ENCODE measurements around the gene STX10. TPM values are rescaled to one million over a fixed set of nuclear protein-coding genes. Genes with fewer than 3 reads are reported as not detected.
"Not testable (repeated sequence)": the region's sequence is repeated elsewhere in the genome, so short reads cannot be mapped to it uniquely, and the experiment has no call there.

Gene STX10
- 45.6 TPM for polyA plus RNA-seq (2013, experiment 1 of 2)
- polyA plus RNA-seq (2013, experiment 2 of 2), result 36.3 TPM

DNA sequence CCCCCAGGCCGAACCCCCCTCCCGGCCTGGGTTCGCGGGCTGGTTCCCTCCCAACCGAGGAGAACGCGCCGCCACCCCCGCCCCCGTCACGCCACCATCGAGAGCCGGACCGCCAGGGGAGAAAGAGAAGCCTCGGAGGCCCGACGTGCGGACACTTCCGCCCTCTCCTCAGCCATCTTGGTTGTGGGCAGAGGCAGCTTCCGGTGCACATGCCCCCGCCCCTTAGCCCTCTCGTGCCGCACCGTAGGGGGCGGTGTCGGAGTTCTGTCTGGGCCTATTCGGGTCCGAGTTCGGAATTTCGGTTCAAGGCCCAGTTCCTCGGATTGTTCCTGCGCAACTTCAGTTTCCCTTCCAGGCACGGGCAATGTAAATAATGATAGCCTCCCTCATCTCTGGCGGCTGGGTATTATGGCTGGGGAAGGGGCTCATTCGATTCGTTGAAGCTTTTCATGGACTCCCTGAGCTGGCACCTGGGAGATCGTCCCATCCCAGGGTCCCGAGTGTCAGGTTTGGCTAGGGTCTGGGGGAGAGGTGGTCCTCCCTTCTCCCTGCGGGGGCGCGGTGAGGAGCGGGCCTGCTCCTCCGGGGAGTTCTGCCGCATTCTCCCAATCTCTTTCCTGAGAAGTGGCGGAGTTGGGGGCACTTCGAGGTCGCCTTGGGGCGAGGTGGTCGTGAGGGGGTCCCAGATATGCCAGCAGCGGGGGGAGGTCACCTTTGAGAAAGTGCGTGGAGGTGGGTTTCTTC, at the start of gene STX10, which contains the start of gene IER2:
TSS of gene STX10 (minus strand) at position 189 of the 744 bp plus-strand sequence. CDS start 202 bp downstream, outside the sequence.
TSS of gene IER2 (plus strand) at position 225 of the 744 bp plus-strand sequence. CDS start 2,776 bp downstream, outside the sequence.
- H3K4me3 ChIP-seq (ENCODE audit: extremely low read depth, insufficient read depth, low read length, poor library complexity, severe bottlenecking), result peak within 1 kb of the TSS; percentile 99
- peaks cover 16% of the 10 kb centered on the region for H3K36me3 ChIP-seq (ENCODE audit: control insufficient read depth, insufficient read depth, low read length)
- peak within 1 kb of the TSS; percentile 91 for H3K27ac ChIP-seq (ENCODE audit: low read depth, low read length, severe bottlenecking)
- no peaks in the 10 kb centered on the region for H3K9me3 ChIP-seq (ENCODE audit: control insufficient read depth, low read length)
- H3K4me1 ChIP-seq (ENCODE audit: control insufficient read depth, insufficient read depth, low read length, poor library complexity, severe bottlenecking), result no peaks in the 10 kb centered on the region
- WGBS, 2 experiments (ENCODE audit: insufficient coverage in 2 of 2), result 0% methylated on average over 28 to 39 of the region's 51 CpGs

GRCh38 chr19:13198634-13199033, 48.5 kb upstream of the STX10 start:
- H3K36me3 ChIP-seq (ENCODE audit: control insufficient read depth, insufficient read depth, low read length), result no peaks in the 10 kb centered on the region
- H3K4me3 ChIP-seq (ENCODE audit: extremely low read depth, insufficient read depth, low read length, poor library complexity, severe bottlenecking), result no peak overlapping the region
- 89 to 96% methylated on average over 16 to 18 of the region's 18 CpGs for WGBS, 2 experiments (ENCODE audit: insufficient coverage in 2 of 2)
- H3K9me3 ChIP-seq (ENCODE audit: control insufficient read depth, low read length), result no peaks in the 10 kb centered on the region
- H3K4me1 ChIP-seq (ENCODE audit: control insufficient read depth, insufficient read depth, low read length, poor library complexity, severe bottlenecking), result no peaks in the 10 kb centered on the region
- H3K27ac ChIP-seq (ENCODE audit: low read depth, low read length, severe bottlenecking), result no peak overlapping the region

- Histone ChIP-seq H3K36me3 (ENCODE audit: control insufficient read depth, insufficient read depth, low read length) (no peaks in the 10 kb centered on the region), H3K4me1 (ENCODE audit: control insufficient read depth, insufficient read depth, low read length, poor library complexity, severe bottlenecking) (no peaks in the 10 kb centered on the region), H3K9me3 (ENCODE audit: control insufficient read depth, low read length) (no peaks in the 10 kb centered on the region), H3K4me3 (ENCODE audit: extremely low read depth, insufficient read depth, low read length, poor library complexity, severe bottlenecking) (no peak overlapping the region), H3K27ac (ENCODE audit: low read depth, low read length, severe bottlenecking) (no peak overlapping the region)
- WGBS, 2 experiments (ENCODE audit: insufficient coverage in 2 of 2), result 71 to 80% methylated on average over 9 to 10 of the region's 11 CpGs
Measured at GRCh38 chr19:13195678-13196077, 45.5 kb upstream of the STX10 start.

- Histone ChIP-seq H3K4me1 (ENCODE audit: control insufficient read depth, insufficient read depth, low read length, poor library complexity, severe bottlenecking) (no peaks in the 10 kb centered on the region), H3K36me3 (ENCODE audit: control insufficient read depth, insufficient read depth, low read length) (no peaks in the 10 kb centered on the region), H3K4me3 (ENCODE audit: extremely low read depth, insufficient read depth, low read length, poor library complexity, severe bottlenecking) (no peak overlapping the region), H3K9me3 (ENCODE audit: control insufficient read depth, low read length) (no peaks in the 10 kb centered on the region), H3K27ac (ENCODE audit: low read depth, low read length, severe bottlenecking) (no peak overlapping the region)
- WGBS, 2 experiments (ENCODE audit: insufficient coverage in 2 of 2), result 90% methylated on average over 17 to 19 of the region's 19 CpGs
Measured at GRCh38 chr19:13190781-13191540, 40.8 kb upstream of the STX10 start.

GRCh38 chr19:13189600-13189999, 39.4 kb upstream of the STX10 start:
- WGBS, 2 experiments (ENCODE audit: insufficient coverage in 2 of 2), result 79 to 100% methylated on average over 3 of the region's 4 CpGs
- no peaks in the 10 kb centered on the region for H3K36me3 ChIP-seq (ENCODE audit: control insufficient read depth, insufficient read depth, low read length)
- H3K4me1 ChIP-seq (ENCODE audit: control insufficient read depth, insufficient read depth, low read length, poor library complexity, severe bottlenecking), result no peaks in the 10 kb centered on the region
- H3K4me3 ChIP-seq (ENCODE audit: extremely low read depth, insufficient read depth, low read length, poor library complexity, severe bottlenecking), result no peak overlapping the region
- H3K9me3 ChIP-seq (ENCODE audit: control insufficient read depth, low read length), result no peaks in the 10 kb centered on the region
- H3K27ac ChIP-seq (ENCODE audit: low read depth, low read length, severe bottlenecking), result no peak overlapping the region

DNA sequence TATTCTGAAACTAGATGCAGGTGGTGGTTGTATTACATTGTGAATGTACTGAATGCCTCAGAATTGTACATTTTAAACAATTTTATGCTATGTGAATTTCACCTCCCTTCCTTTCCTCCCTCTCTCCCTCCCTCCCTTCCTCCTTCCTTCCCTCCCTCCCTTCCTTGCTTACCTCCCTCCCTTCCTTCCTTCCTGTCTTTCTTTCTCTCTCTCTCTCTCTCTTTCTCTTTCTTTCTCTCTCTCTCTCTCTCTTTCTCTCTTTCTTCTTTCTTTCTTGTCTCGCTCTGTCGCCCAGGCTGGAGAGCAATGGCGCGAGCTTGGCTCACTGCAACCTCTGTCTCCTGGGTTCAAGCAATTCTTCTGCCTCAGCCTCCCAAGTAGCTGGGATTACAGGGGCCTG, 37.2 kb upstream of the STX10 start:
- no peaks in the 10 kb centered on the region for H3K36me3 ChIP-seq (ENCODE audit: control insufficient read depth, insufficient read depth, low read length)
- H3K4me1 ChIP-seq (ENCODE audit: control insufficient read depth, insufficient read depth, low read length, poor library complexity, severe bottlenecking), result no peaks in the 10 kb centered on the region
- H3K27ac ChIP-seq (ENCODE audit: low read depth, low read length, severe bottlenecking), result no peak overlapping the region
- no peak overlapping the region for H3K4me3 ChIP-seq (ENCODE audit: extremely low read depth, insufficient read depth, low read length, poor library complexity, severe bottlenecking)
- 94 to 97% methylated on average over 4 of the region's 4 CpGs for WGBS, 2 experiments (ENCODE audit: insufficient coverage in 2 of 2)
- H3K9me3 ChIP-seq (ENCODE audit: control insufficient read depth, low read length), result no peaks in the 10 kb centered on the region

DNA sequence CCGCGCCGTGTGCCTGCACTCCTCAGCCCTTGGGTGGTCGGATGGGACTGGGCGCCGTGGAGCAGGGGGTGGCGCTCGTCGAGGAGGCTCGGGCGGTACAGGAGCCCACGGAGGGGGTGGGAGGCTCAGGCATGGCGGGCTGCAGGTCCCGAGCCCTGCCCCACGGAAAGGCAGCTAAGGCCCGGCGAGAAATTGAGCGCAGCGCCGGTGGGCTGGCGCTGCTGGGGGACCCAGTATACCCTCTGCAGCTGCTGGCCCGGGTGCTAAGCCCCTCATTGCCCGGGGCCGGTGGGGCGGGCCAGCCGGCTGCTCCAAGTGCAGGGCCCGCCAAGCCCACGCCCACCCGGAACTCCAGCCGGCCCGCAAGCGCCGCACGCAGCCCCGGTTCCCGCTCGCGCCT, 36.5 kb upstream of the STX10 start:
- WGBS, 2 experiments (ENCODE audit: insufficient coverage in 2 of 2), result 93 to 94% methylated on average over 27 to 34 of the region's 38 CpGs

GRCh38 chr19:13185763-13186657, 35.8 kb upstream of the STX10 start:
- 93 to 95% methylated on average over 19 to 20 of the region's 22 CpGs for WGBS, 2 experiments (ENCODE audit: insufficient coverage in 2 of 2)
- H3K27ac ChIP-seq (ENCODE audit: low read depth, low read length, severe bottlenecking); H3K4me1 ChIP-seq (ENCODE audit: control insufficient read depth, insufficient read depth, low read length, poor library complexity, severe bottlenecking); H3K4me3 ChIP-seq (ENCODE audit: extremely low read depth, insufficient read depth, low read length, poor library complexity, severe bottlenecking); H3K9me3 ChIP-seq (ENCODE audit: control insufficient read depth, low read length); H3K36me3 ChIP-seq (ENCODE audit: control insufficient read depth, insufficient read depth, low read length): not testable (repeated sequence)

More for the DNA sequence above, 36.5 kb upstream of the STX10 start:
- not testable (repeated sequence) for H3K9me3 ChIP-seq (ENCODE audit: control insufficient read depth, low read length); H3K27ac ChIP-seq (ENCODE audit: low read depth, low read length, severe bottlenecking); H3K4me1 ChIP-seq (ENCODE audit: control insufficient read depth, insufficient read depth, low read length, poor library complexity, severe bottlenecking); H3K4me3 ChIP-seq (ENCODE audit: extremely low read depth, insufficient read depth, low read length, poor library complexity, severe bottlenecking); H3K36me3 ChIP-seq (ENCODE audit: control insufficient read depth, insufficient read depth, low read length)

- H3K27ac ChIP-seq (ENCODE audit: low read depth, low read length, severe bottlenecking); H3K36me3 ChIP-seq (ENCODE audit: control insufficient read depth, insufficient read depth, low read length); H3K9me3 ChIP-seq (ENCODE audit: control insufficient read depth, low read length); H3K4me1 ChIP-seq (ENCODE audit: control insufficient read depth, insufficient read depth, low read length, poor library complexity, severe bottlenecking); H3K4me3 ChIP-seq (ENCODE audit: extremely low read depth, insufficient read depth, low read length, poor library complexity, severe bottlenecking): not testable (repeated sequence)
- 84% methylated on average over 7 of the region's 23 CpGs; no CpG with 5 or more reads in 1 of the 2 experiments for WGBS, 2 experiments (ENCODE audit: insufficient coverage in 2 of 2)
Measured at GRCh38 chr19:13184926-13185325, 34.8 kb upstream of the STX10 start.

GRCh38 chr19:13181747-13182388, 31.7 kb upstream of the STX10 start:
- H3K9me3 ChIP-seq (ENCODE audit: control insufficient read depth, low read length), result no peaks in the 10 kb centered on the region
- H3K4me3 ChIP-seq (ENCODE audit: extremely low read depth, insufficient read depth, low read length, poor library complexity, severe bottlenecking), result no peak overlapping the region
- H3K4me1 ChIP-seq (ENCODE audit: control insufficient read depth, insufficient read depth, low read length, poor library complexity, severe bottlenecking), result peaks cover 5% of the 10 kb centered on the region
- no peaks in the 10 kb centered on the region for H3K36me3 ChIP-seq (ENCODE audit: control insufficient read depth, insufficient read depth, low read length)
- 86 to 91% methylated on average over 5 to 8 of the region's 16 CpGs for WGBS, 2 experiments (ENCODE audit: insufficient coverage in 2 of 2)
- H3K27ac ChIP-seq (ENCODE audit: low read depth, low read length, severe bottlenecking), result peak overlapping the region; percentile 29
